CD14-positive monocyte (primary cell): ENCODE data around the gene ECM2. TPM values are rescaled to one million over a fixed set of nuclear protein-coding genes. Genes with fewer than 3 reads are reported as not detected.

Experiments
- DNase-seq, 3 donors: peaks; one replicate each; pipeline ENCODE4 v3.0.0-alpha.2; 2011 to 2022
- H2AFZ ChIP-seq: 2 replicates; pipeline ENCODE4 v1.6.0; 2012; ENCODE audit warnings: mild to moderate bottlenecking, low read depth, low read length, inconsistent platforms; ENCODE audit not compliant: insufficient read depth, poor library complexity, severe bottlenecking
- H3K27ac ChIP-seq, 2 donors: 1 replicate in 1 of 2; 2 replicates in 1 of 2; pipeline ENCODE4 v1.5.1; 2012 to 2013; ENCODE audit warnings: low read length in 2 of 2, control low read depth in 1 of 2, inconsistent platforms in 1 of 2, low read depth in 1 of 2, mild to moderate bottlenecking in 1 of 2
- H3K27me3 ChIP-seq, 2 donors: one replicate each; pipeline versions ENCODE4 v1.6.0 to v1.6.1; 2011 to 2013; ENCODE audit warnings: low read length in 2 of 2; ENCODE audit not compliant: control insufficient read depth in 2 of 2, insufficient read depth in 2 of 2
- H3K36me3 ChIP-seq, 2 donors: replicated peaks in 1 of 2; 1 replicate in 1 of 2; 2 replicates in 1 of 2; pipeline versions ENCODE4 v1.5.1 to v1.6.1; 2012 to 2013; ENCODE audit warnings: low read length in 2 of 2, control low read depth in 1 of 2, inconsistent platforms in 1 of 2, mild to moderate bottlenecking in 1 of 2; ENCODE audit not compliant: insufficient read depth in 2 of 2, control insufficient read depth in 1 of 2
- H3K4me1 ChIP-seq, 2 donors: 1 replicate in 1 of 2; 2 replicates in 1 of 2; pipeline versions ENCODE4 v1.5.1 to v1.6.1; 2012 to 2013; ENCODE audit warnings: low read length in 2 of 2, control low read depth in 1 of 2, inconsistent platforms in 1 of 2, mild to moderate bottlenecking in 1 of 2, moderate library complexity in 1 of 2; ENCODE audit not compliant: insufficient read depth in 2 of 2, control insufficient read depth in 1 of 2
- H3K4me2 ChIP-seq: replicated peaks from 2 replicates; pipeline ENCODE3; 2012; ENCODE audit warnings: low read length, moderate library complexity, mild to moderate bottlenecking; ENCODE audit not compliant: poor library complexity, severe bottlenecking; ENCODE audit errors: extremely low read depth
- H3K4me3 ChIP-seq, 3 experiments: fragments of 200-600 bp in 1 of 3; sonication (generic) in 1 of 3; replicated peaks in 1 of 3; 1 replicate in 2 of 3; 2 replicates in 1 of 3; pipeline ENCODE4 v1.5.1; 2011 to 2013; ENCODE audit warnings: low read length in 3 of 3, mild to moderate bottlenecking in 3 of 3, control low read depth in 2 of 3, low read depth in 2 of 3, inconsistent platforms in 1 of 3, moderate library complexity in 1 of 3
- H3K79me2 ChIP-seq: 2 replicates; pipeline ENCODE4 v1.6.0; 2012; ENCODE audit warnings: mild to moderate bottlenecking, control low read depth, inconsistent platforms, low read length, moderate library complexity; ENCODE audit not compliant: insufficient read depth
- H3K9ac ChIP-seq: 2 replicates; pipeline ENCODE4 v1.6.0; 2017; ENCODE audit warnings: low read length, mild to moderate bottlenecking; ENCODE audit not compliant: insufficient read depth, poor library complexity, severe bottlenecking
- H3K9me3 ChIP-seq, 2 donors: replicated peaks in 1 of 2; 1 replicate in 1 of 2; 2 replicates in 1 of 2; pipeline versions ENCODE4 v1.5.1 to v1.6.1; 2012 to 2013; ENCODE audit warnings: low read length in 2 of 2, control low read depth in 1 of 2; ENCODE audit not compliant: control insufficient read depth in 1 of 2, insufficient read depth in 1 of 2
- H4K20me1 ChIP-seq: 2 replicates; pipeline ENCODE4 v1.6.0; 2012; ENCODE audit warnings: mild to moderate bottlenecking, low read length, control low read depth, moderate library complexity; ENCODE audit not compliant: insufficient read depth
- H3K27ac Mint-ChIP-seq, 7 donors: one replicate each; pipeline ENCODE4 v1.8.0; 2020; ENCODE audit warnings: mild to moderate bottlenecking in 7 of 7, mixed read lengths in 7 of 7, moderate library complexity in 6 of 7, inconsistent platforms in 2 of 7
- H3K27me3 Mint-ChIP-seq, 3 donors: one replicate each; pipeline ENCODE4 v1.8.0; 2021 to 2022; ENCODE audit warnings: low read depth in 3 of 3, mild to moderate bottlenecking in 3 of 3, mixed read lengths in 3 of 3, moderate library complexity in 3 of 3, inconsistent platforms in 1 of 3
- H3K36me3 Mint-ChIP-seq, 2 donors: one replicate each; pipeline ENCODE4 v1.8.0; 2020; ENCODE audit warnings: mixed read lengths in 2 of 2, inconsistent platforms in 1 of 2, mild to moderate bottlenecking in 1 of 2
- H3K4me1 Mint-ChIP-seq: one replicate; pipeline ENCODE4 v1.8.0; 2020; ENCODE audit warnings: mild to moderate bottlenecking, mixed read lengths
- H3K4me3 Mint-ChIP-seq, 2 donors: one replicate each; pipeline ENCODE4 v1.8.0; 2020; ENCODE audit warnings: mild to moderate bottlenecking in 2 of 2, mixed read lengths in 2 of 2, moderate library complexity in 1 of 2
- H3K9me3 Mint-ChIP-seq, 7 donors: one replicate each; pipeline ENCODE4 v1.8.0; 2020 to 2022; ENCODE audit warnings: mixed read lengths in 7 of 7, mild to moderate bottlenecking in 6 of 7, moderate library complexity in 6 of 7, inconsistent platforms in 2 of 7
- WGBS: methylation state at CpG from one replicate; pipeline ENCODE4 v1.1.5; 2013; ENCODE audit warnings: missing lambda C conversion rate; ENCODE audit not compliant: insufficient coverage; 5-methylcytosine and 5-hydroxymethylcytosine counted together
- intact Hi-C, 2 donors: fragments of 100-400 bp; cut with micrococcal nuclease; formaldehyde crosslinking; loops; one replicate each; pipeline versions ENCODE4 v1.15.0 to v1.15.1; 2023
- polyA plus RNA-seq, 3 donors: library from polyadenylated mRNA; depleted of rRNA in 1 of 3; unstranded in 2 of 3; stranded (reverse) in 1 of 3; fragments of 300-500 nt in 2 of 3; fragments of >200 nt in 1 of 3; fragmentation: Illumina TruSeq in 2 of 3; gene quantifications; 1 replicate in 2 of 3; 2 replicates in 1 of 3; pipeline ENCODE4 v1.2.3, GENCODE V29; 2012 to 2021
- TF ChIP-seq, protein P1 (sequence below): fragments of 200-600 bp; IDR thresholded peaks from one replicate; pipeline ENCODE4 v1.8.0; 2022; ENCODE audit warnings: antibody characterized with exemption, mild to moderate bottlenecking

The ECM2 gene
- polyA plus RNA-seq, 3 donors: 0.15 TPM; not detected in 2

DNA sequence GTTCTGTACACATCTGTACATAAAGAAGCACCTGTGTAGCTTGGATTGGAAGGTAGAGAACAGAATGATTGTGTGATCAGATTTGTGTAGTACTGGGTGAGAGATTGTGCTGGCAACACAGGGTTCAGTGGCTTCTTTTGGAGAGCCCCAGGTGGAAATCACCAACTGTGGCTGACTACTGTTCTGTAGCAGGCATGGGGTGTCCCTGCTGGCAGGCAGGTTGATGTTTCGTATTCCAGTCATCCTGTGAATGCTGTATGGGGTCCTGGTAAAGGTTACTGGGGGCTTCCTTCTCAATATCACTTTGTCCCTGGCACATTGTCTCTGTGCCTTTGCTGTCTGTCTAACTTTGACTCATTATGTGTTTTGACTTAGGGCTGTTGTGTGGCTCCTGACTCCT lies 58.8 kb downstream of the ECM2 start:
- WGBS: no CpG with 5 or more reads among the region's 1 CpG
- H3K27ac ChIP-seq: no peak overlapping the region
- no peak overlapping the region for H3K9ac ChIP-seq
- DNase-seq: no peak
- H3K4me3 Mint-ChIP-seq: no peak overlapping the region
- H3K4me2 ChIP-seq: no peak overlapping the region
- no peaks in the 10 kb centered on the region for H3K36me3 ChIP-seq
- no peaks in the 10 kb centered on the region for H3K9me3 ChIP-seq
- H3K9me3 Mint-ChIP-seq: no peaks in the 10 kb centered on the region
- no peak overlapping the region for H3K27ac Mint-ChIP-seq
- no peaks in the 10 kb centered on the region for H4K20me1 ChIP-seq
- H3K4me1 Mint-ChIP-seq: peaks cover 4% of the 10 kb centered on the region
- no peaks in the 10 kb centered on the region for H3K27me3 ChIP-seq
- H2AFZ ChIP-seq: no peak overlapping the region
- H3K36me3 Mint-ChIP-seq: peaks cover 0 to 3% of the 10 kb centered on the region in 2 donors
- no peaks in the 10 kb centered on the region for H3K79me2 ChIP-seq
- H3K4me3 ChIP-seq: no peak overlapping the region
- intact Hi-C loops: no loop called here
- H3K4me1 ChIP-seq: no peaks in the 10 kb centered on the region
- TF ChIP-seq, protein P1, sequence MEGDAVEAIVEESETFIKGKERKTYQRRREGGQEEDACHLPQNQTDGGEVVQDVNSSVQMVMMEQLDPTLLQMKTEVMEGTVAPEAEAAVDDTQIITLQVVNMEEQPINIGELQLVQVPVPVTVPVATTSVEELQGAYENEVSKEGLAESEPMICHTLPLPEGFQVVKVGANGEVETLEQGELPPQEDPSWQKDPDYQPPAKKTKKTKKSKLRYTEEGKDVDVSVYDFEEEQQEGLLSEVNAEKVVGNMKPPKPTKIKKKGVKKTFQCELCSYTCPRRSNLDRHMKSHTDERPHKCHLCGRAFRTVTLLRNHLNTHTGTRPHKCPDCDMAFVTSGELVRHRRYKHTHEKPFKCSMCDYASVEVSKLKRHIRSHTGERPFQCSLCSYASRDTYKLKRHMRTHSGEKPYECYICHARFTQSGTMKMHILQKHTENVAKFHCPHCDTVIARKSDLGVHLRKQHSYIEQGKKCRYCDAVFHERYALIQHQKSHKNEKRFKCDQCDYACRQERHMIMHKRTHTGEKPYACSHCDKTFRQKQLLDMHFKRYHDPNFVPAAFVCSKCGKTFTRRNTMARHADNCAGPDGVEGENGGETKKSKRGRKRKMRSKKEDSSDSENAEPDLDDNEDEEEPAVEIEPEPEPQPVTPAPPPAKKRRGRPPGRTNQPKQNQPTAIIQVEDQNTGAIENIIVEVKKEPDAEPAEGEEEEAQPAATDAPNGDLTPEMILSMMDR: no peak
- peaks cover 0 to under 1% (median 0%) of the 10 kb centered on the region in 3 donors for H3K27me3 Mint-ChIP-seq

DNA sequence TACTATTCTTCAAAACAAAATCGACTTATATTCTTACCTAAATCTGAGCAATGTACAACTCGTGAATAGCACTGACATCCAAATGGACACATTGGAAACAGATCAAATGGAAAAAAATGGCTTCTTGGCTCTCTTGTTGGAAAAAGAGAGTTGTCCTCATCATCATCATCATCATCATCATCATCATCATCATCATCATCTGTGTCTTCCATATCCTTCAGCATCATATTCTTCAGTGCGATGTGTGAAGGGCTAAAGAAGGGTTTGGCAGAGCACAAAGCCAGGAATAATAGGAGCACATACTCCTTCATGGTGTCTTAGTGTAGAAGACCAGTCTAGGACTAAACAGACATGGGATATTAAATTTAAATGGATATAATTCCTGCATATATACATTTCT lies 61.2 kb downstream of the ECM2 start:
- Histone ChIP-seq H3K9ac (no peak overlapping the region), H2AFZ (no peak overlapping the region), H3K4me1 (no peaks in the 10 kb centered on the region), H3K27ac (no peak overlapping the region), H4K20me1 (no peaks in the 10 kb centered on the region), H3K4me3 (no peak overlapping the region), H3K9me3 (no peaks in the 10 kb centered on the region), H3K4me2 (no peak overlapping the region), H3K36me3 (no peaks in the 10 kb centered on the region), H3K27me3 (no peaks in the 10 kb centered on the region), H3K79me2 (no peaks in the 10 kb centered on the region)
- intact Hi-C loops: no loop called here
- H3K27me3 Mint-ChIP-seq: peaks cover 0 to 2% (median 0%) of the 10 kb centered on the region in 3 donors
- H3K9me3 Mint-ChIP-seq: no peaks in the 10 kb centered on the region
- DNase-seq: no peak
- H3K4me1 Mint-ChIP-seq: no peaks in the 10 kb centered on the region
- no peak overlapping the region for H3K4me3 Mint-ChIP-seq
- WGBS: no CpG with 5 or more reads among the region's 3 CpGs
- no peak overlapping the region for H3K27ac Mint-ChIP-seq
- peaks cover 0 to 3% of the 10 kb centered on the region in 2 donors for H3K36me3 Mint-ChIP-seq
- TF ChIP-seq, protein P1: no peak
